Peyer's patch (tissue), 4 donors: ENCODE results near the gene PMEL.

Experiments used
- POLR2A ChIP-seq, 2 donors: fragments of 450-650 bp; IDR thresholded peaks; one replicate each; pipeline ENCODE4 v1.5.1; 2017; ENCODE audit warnings: antibody characterized with exemption in 2 of 2, mild to moderate bottlenecking in 2 of 2, moderate library complexity in 2 of 2
- TF ChIP-seq, protein P1 (sequence below), 6 experiments: fragments of 450-650 bp in 4 of 6; fragments of 200-600 bp in 2 of 6; sonication (generic) in 1 of 6; IDR thresholded peaks; one replicate each; pipeline ENCODE4 v1.5.1; 2017 to 2019; ENCODE audit warnings: antibody characterized with exemption in 6 of 6, mild to moderate bottlenecking in 3 of 6, moderate library complexity in 1 of 6

DNA sequence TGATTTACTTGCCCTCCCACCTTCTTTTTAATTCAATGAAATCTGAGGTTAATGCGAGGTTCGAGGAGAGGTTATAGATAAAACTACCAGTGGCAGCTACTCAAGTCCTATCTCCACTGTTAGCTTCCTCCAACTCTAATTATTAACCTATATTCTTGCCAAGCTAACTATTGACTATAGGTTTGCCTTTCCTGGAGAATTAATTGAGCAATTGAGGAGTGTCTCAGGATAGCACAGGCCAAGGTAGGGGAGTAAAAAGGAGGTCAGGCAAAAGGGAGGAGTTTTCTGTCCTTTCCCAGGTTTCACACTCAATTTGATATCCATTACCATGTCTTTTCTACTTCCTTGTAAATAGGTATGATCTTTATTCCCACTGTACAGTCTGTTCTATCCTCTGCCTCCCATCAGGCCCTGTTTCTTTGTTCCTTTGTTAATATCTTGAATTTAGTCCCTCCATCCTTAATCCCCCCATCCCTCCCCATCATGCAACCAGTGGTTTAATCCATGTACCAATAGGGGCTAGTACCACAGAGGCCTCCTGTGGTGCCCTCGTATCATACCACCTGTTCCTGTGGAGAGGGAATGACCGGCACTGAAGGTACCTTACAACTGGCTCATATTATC is 27.5 kb upstream of the PMEL start:
- TF ChIP-seq, protein P1, sequence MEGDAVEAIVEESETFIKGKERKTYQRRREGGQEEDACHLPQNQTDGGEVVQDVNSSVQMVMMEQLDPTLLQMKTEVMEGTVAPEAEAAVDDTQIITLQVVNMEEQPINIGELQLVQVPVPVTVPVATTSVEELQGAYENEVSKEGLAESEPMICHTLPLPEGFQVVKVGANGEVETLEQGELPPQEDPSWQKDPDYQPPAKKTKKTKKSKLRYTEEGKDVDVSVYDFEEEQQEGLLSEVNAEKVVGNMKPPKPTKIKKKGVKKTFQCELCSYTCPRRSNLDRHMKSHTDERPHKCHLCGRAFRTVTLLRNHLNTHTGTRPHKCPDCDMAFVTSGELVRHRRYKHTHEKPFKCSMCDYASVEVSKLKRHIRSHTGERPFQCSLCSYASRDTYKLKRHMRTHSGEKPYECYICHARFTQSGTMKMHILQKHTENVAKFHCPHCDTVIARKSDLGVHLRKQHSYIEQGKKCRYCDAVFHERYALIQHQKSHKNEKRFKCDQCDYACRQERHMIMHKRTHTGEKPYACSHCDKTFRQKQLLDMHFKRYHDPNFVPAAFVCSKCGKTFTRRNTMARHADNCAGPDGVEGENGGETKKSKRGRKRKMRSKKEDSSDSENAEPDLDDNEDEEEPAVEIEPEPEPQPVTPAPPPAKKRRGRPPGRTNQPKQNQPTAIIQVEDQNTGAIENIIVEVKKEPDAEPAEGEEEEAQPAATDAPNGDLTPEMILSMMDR (IDR thresholded peaks at IDR 0.05) = no peak
- TF ChIP-seq POLR2A (IDR thresholded peaks at IDR 0.05) = no peak
